Endothelial cell (in vitro differentiated cells): ENCODE results near the gene CYP27C1. TPM values are rescaled to one million over a fixed set of nuclear protein-coding genes. Genes with fewer than 3 reads are reported as not detected.

Experiments
- DNase-seq: peaks from one replicate; pipeline ENCODE4 v3.0.0; 2021; ENCODE audit warnings: low spot score
- H3K27ac Mint-ChIP-seq: one replicate; pipeline ENCODE4 v1.8.0; 2021; ENCODE audit warnings: mixed read lengths, inconsistent platforms; ENCODE audit not compliant: unreplicated experiment
- H3K27me3 Mint-ChIP-seq: one replicate; pipeline ENCODE4 v1.8.0; 2021; ENCODE audit warnings: mild to moderate bottlenecking, moderate library complexity, mixed read lengths, inconsistent platforms; ENCODE audit not compliant: unreplicated experiment
- H3K36me3 Mint-ChIP-seq: one replicate; pipeline ENCODE4 v1.8.0; 2021; ENCODE audit warnings: mild to moderate bottlenecking, low read depth, mixed read lengths, inconsistent platforms; ENCODE audit not compliant: unreplicated experiment
- H3K4me1 Mint-ChIP-seq: one replicate; pipeline ENCODE4 v1.8.0; 2021; ENCODE audit warnings: mild to moderate bottlenecking, mixed read lengths, inconsistent platforms; ENCODE audit not compliant: unreplicated experiment
- H3K4me3 Mint-ChIP-seq: one replicate; pipeline ENCODE4 v1.8.0; 2021; ENCODE audit warnings: mild to moderate bottlenecking, mixed read lengths, inconsistent platforms; ENCODE audit not compliant: unreplicated experiment
- H3K9me3 Mint-ChIP-seq: one replicate; pipeline ENCODE4 v1.8.0; 2021; ENCODE audit warnings: mixed read lengths, inconsistent platforms; ENCODE audit not compliant: unreplicated experiment
- CTCF ChIP-seq: fragments of 200-600 bp; sonication (generic); IDR thresholded peaks from one replicate; pipeline ENCODE4 v1.5.0; 2021; ENCODE audit warnings: antibody characterized with exemption; ENCODE audit not compliant: unreplicated experiment
- total RNA-seq: library from RNA; stranded (reverse); fragmentation: NEBNext Ultra II Directional; extraction: Animal tissue kit (Norgen Biotek cat#: 25700); gene quantifications from one replicate; pipeline ENCODE4 v1.2.1, GENCODE V29; 2021; ENCODE audit not compliant: unreplicated experiment

Gene CYP27C1
- total RNA-seq, 1 donor from 2014 or later: 6.4 TPM

GRCh38 chr2:127146820-127147502 lies 73.1 kb downstream of the CYP27C1 start:
- Mint-ChIP-seq H3K27me3 (no peaks in the 10 kb centered on the region), H3K27ac (no peak overlapping the region), H3K9me3 (no peaks in the 10 kb centered on the region), H3K36me3 (no peaks in the 10 kb centered on the region), H3K4me1 (peaks cover 36% of the 10 kb centered on the region), H3K4me3 (no peak overlapping the region)
- no peak for TF ChIP-seq CTCF
- DNase-seq: no peak

- DNase-seq: no peak
- no peaks in the 10 kb centered on the region for H3K9me3 Mint-ChIP-seq
- H3K4me1 Mint-ChIP-seq: peaks cover 39% of the 10 kb centered on the region
- H3K27me3 Mint-ChIP-seq: no peaks in the 10 kb centered on the region
- peak overlapping the region; percentile 42 for H3K27ac Mint-ChIP-seq
- no peak for TF ChIP-seq CTCF
- no peaks in the 10 kb centered on the region for H3K36me3 Mint-ChIP-seq
- H3K4me3 Mint-ChIP-seq: no peak overlapping the region
Measured at GRCh38 chr2:127146071-127146725, 73.9 kb downstream of the CYP27C1 start.

GRCh38 chr2:127145280-127145895 lies 74.7 kb downstream of the CYP27C1 start:
- TF ChIP-seq CTCF: no peak
- Mint-ChIP-seq H3K27me3 (no peaks in the 10 kb centered on the region), H3K4me1 (peaks cover 46% of the 10 kb centered on the region), H3K9me3 (no peaks in the 10 kb centered on the region), H3K27ac (peak overlapping the region; percentile 81), H3K36me3 (no peaks in the 10 kb centered on the region), H3K4me3 (peak overlapping the region; percentile 24)
- no peak for DNase-seq

- Mint-ChIP-seq H3K36me3 (no peaks in the 10 kb centered on the region), H3K27me3 (no peaks in the 10 kb centered on the region), H3K9me3 (no peaks in the 10 kb centered on the region), H3K4me1 (peaks cover 56% of the 10 kb centered on the region), H3K4me3 (no peak overlapping the region), H3K27ac (peak overlapping the region; percentile 86)
- no peak for TF ChIP-seq CTCF
- DNase-seq: no peak
Measured at GRCh38 chr2:127143841-127144782, 76.0 kb downstream of the CYP27C1 start.
